Astrocyte of the cerebellum (primary cell): ENCODE data around the gene HBZ.

Source experiments
- DNase-seq: peaks from one replicate; pipeline ENCODE4 v3.0.0-alpha.2; 2011; ENCODE audit warnings: low read depth
- H3K4me3 ChIP-seq: 2 replicates; pipeline ENCODE4 v1.5.1; 2011; ENCODE audit warnings: mild to moderate bottlenecking, low read depth, low read length, moderate library complexity
- in situ Hi-C: cut with HindIII; loops from 2 replicates; pipeline ENCODE4 v1.10.0; 2017; ENCODE audit warnings: low sequenced_read_pairs
- TF ChIP-seq, protein P1 (sequence below): IDR thresholded peaks from 2 replicates; pipeline ENCODE4 v1.5.1; 2012; ENCODE audit warnings: low read length, low read depth, moderate library complexity, mild to moderate bottlenecking; ENCODE audit errors: missing control alignments

Gene HBZ

DNA sequence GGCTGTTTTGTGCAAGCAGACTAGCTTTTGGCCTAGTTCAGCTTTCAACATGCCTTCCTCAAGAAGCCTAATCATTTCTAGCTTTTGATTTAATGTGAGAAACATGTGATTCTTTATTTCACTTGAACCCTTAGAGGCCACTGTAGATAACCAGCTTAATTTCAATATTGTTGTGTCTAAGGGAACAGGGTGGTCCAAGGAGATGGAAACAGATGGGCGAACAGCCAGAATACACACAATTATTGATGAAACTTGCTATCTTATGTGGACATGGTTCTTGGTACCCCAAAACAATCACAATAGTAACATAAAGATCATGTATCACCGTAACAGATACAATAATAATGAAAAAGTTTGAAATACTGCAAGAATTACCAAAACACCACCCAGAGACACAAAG, 18.7 kb upstream of the HBZ start:
- no peak for DNase-seq
- no peak overlapping the region for H3K4me3 ChIP-seq
- TF ChIP-seq, protein P1, sequence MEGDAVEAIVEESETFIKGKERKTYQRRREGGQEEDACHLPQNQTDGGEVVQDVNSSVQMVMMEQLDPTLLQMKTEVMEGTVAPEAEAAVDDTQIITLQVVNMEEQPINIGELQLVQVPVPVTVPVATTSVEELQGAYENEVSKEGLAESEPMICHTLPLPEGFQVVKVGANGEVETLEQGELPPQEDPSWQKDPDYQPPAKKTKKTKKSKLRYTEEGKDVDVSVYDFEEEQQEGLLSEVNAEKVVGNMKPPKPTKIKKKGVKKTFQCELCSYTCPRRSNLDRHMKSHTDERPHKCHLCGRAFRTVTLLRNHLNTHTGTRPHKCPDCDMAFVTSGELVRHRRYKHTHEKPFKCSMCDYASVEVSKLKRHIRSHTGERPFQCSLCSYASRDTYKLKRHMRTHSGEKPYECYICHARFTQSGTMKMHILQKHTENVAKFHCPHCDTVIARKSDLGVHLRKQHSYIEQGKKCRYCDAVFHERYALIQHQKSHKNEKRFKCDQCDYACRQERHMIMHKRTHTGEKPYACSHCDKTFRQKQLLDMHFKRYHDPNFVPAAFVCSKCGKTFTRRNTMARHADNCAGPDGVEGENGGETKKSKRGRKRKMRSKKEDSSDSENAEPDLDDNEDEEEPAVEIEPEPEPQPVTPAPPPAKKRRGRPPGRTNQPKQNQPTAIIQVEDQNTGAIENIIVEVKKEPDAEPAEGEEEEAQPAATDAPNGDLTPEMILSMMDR = no peak
- in situ Hi-C loops = no loop called here

DNA sequence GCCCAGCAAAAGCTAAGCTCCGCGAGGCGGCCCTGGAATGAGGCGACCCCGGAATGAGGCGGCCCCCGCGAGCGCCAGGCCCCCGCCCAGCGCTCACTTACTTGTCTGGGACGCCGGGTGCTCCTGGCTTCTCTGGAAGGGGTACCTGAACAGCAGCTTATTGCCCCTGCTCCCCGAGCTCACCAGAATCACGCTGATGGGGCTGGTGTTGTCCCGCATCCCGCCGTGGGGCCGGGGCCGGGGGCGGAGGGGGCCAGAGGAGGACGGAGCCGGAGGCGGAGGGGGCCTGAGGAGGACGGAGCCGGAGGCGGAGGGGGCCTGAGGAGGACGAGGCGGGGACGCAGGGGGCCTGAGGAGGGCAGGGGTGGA, 14.4 kb upstream of the HBZ start:
- TF ChIP-seq, protein P1 = no peak
- in situ Hi-C loops = no loop called here
- DNase-seq = no peak

DNA sequence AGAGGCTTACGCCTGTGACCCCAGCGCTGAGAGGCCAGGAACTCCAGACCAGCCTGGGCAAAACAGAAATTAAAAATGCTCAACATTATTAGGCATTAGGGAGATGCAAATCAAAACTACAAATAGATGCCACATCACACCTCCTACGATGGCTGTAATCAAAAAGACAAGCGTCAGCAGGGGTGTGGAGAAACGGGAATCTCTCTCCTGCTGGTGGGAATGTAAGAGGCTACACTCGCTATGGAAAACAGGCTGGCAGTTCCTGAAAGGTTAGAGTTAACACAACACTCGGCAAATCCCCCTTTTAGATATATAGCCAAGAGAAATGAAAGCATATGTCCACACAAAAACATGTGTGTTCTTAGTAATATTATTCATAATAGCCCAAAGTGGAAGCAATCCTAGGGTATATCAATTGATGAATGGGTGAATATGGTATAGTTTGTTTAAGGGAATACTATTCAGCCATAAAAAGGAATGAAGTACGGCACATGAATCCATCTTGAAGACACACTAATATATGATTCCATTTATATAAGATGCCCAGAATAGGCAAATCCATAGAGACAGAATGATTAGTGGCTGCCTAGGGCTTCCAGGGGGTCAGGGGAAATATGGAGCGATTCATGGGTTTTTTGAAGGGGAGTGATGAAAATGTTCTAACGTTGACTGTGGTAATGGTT, 12.1 kb upstream of the HBZ start:
- TF ChIP-seq, protein P1 = no peak
- in situ Hi-C loops = no loop called here
- no peak overlapping the region for H3K4me3 ChIP-seq
- no peak for DNase-seq

More for the DNA sequence above, 14.4 kb upstream of the HBZ start:
- peak overlapping the region; percentile 64 for H3K4me3 ChIP-seq

DNA sequence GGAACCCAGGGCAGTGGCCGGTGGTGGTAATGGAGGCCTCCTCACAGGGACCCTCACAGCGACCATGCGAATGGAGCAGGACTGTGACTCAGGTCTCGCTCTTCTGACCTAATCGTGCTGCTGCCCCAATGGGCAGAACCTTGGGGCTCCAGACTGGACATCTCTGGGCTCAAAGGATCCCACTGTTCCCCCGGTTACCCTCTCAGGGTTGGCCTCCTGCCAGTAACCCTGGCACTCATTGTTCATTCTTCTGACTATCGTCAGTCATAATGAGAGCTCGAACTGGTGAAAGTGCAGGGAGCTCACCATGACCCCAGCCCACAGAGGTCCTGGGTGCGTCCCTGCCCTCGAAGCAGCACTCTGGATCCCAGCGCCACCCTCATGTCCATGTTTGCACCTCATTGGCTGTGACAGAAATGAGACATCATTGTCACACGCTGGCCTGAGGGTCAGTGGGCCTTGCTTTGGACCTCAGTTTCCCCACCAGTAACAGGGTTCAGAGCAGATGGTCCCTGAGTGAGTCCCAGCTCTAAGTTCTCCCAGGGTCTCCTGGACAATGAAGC, 10.0 kb upstream of the HBZ start:
- DNase-seq = no peak
- in situ Hi-C loops = no loop called here
- H3K4me3 ChIP-seq = no peak overlapping the region
- TF ChIP-seq, protein P1 = no peak

DNA sequence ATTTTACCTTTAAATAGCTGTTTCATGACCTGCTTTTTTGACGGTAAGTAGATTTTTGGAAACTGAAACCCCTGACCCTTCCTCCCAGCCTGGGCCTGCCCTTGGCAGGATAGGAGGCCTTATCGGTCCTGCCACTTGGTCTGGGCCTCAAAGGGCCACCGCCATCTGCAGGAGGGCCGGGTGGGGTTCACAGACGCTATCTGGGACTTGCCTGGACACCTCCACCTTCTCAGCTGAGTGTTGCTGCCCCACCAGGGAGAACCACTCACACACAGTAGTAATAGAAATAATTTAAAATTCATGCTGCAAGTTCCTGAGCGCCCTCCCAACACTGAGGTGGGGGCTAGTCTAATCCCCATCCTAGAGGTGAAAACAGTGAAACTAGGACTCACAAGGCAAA, 9.4 kb upstream of the HBZ start:
- no peak overlapping the region for H3K4me3 ChIP-seq
- TF ChIP-seq, protein P1 = no peak
- in situ Hi-C loops = no loop called here
- DNase-seq = no peak

DNA sequence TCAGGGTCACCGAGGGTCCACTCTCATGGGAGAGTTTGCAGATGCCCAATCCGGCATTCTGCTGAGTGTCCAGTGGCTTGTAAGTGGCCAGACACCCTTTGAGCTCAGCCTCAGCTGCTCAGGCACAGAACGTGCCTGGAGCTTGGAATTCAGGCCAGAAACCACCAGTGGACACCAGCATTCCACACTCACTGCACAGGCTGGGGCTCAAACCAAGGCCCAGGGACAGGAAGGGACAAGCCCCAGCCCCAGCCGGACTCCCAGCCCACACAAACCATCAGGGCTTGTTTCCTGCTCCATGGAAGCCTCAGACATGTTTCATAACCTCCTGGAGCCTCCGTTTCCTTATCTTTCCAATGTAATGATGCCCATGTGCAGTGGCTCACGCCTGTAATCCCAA, 9.0 kb upstream of the HBZ start:
- no peak overlapping the region for H3K4me3 ChIP-seq
- TF ChIP-seq, protein P1 = no peak
- no peak for DNase-seq
- in situ Hi-C loops = no loop called here
